ENCODE measurements around the gene USP13. TPM values are rescaled to one million over a fixed set of nuclear protein-coding genes. Genes with fewer than 3 reads are reported as not detected.

Gene USP13
- total and polyA plus RNA-seq, 2 of the 13 experiments (the other 11 are each of a cell fraction or from before 2014, with no cell fraction given), result 15.9 to 36.7 TPM

GRCh38 chr3:179826247-179826637 is 173.4 kb downstream of the USP13 start (continued):
- TF ChIP-seq ZFAT (CRISPR knock-in tag; conservative IDR thresholded peaks at IDR 0.05) (no peak), RCOR2 (CRISPR knock-in tag; IDR thresholded peaks at IDR 0.05) (no peak), HNRNPUL1 (IDR thresholded peaks at IDR 0.05; ENCODE audit: low read depth, low read length) (no peak), MAFG (CRISPR knock-in tag; IDR thresholded peaks at IDR 0.05) (no peak), ZNF274 (CRISPR knock-in tag; IDR thresholded peaks at IDR 0.05) (no peak), ZNF362 (CRISPR knock-in tag; IDR thresholded peaks at IDR 0.05; ENCODE audit: borderline replicate concordance) (no peak), REPIN1 (CRISPR knock-in tag; IDR thresholded peaks at IDR 0.05; ENCODE audit: borderline replicate concordance, low read depth) (no peak)

GRCh38 chr3:179828738-179829137 is 175.9 kb downstream of the USP13 start:
- Histone ChIP-seq H3K27me3 (ENCODE audit: control insufficient read depth in 1 of 2, insufficient read depth in 2 of 2, low read length in 2 of 2) (no peaks in the 10 kb centered on the region), H3K36me3 (replicated peaks in 1 of 2; ENCODE audit: control insufficient read depth in 1 of 2, insufficient read depth in 2 of 2, low read length in 2 of 2) (no peaks in the 10 kb centered on the region), H2AFZ (ENCODE audit: low read length) (no peak overlapping the region), H3K4me2 (ENCODE audit: low read depth, low read length) (no peak overlapping the region), H3K4me3 (replicated peaks in 1 of 3; ENCODE audit: insufficient read depth in 1 of 3, low read depth in 2 of 3, low read length in 3 of 3) (no peak overlapping the region), H4K20me1 (ENCODE audit: insufficient read depth, low read length) (no peaks in the 10 kb centered on the region), H3K27ac (ENCODE audit: extremely low read length, insufficient read depth, low read length) (no peak overlapping the region), H3K79me2 (ENCODE audit: insufficient read depth, low read length) (no peaks in the 10 kb centered on the region), H3K4me1 (ENCODE audit: insufficient read depth, low read length) (no peaks in the 10 kb centered on the region), H3K9ac (ENCODE audit: insufficient read depth, low read depth, low read length) (no peak overlapping the region), H3K9me3 (ENCODE audit: low read length) (no peaks in the 10 kb centered on the region)
- in situ Hi-C loops (cut with HindIII; ENCODE audit: extremely low pct_ligation_motif_present, low pct_unique_long_range_greater_than_20kb) (no loop called here), intact Hi-C loops (cut with micrococcal nuclease; ENCODE audit: unreplicated experiment) (no loop called here)
- TF ChIP-seq KLF11 (CRISPR knock-in tag; IDR thresholded peaks at IDR 0.05) (no peak), ZNF503 (CRISPR knock-in tag; IDR thresholded peaks at IDR 0.05) (no peak), HMGXB4 (CRISPR knock-in tag; IDR thresholded peaks at IDR 0.05; ENCODE audit: borderline replicate concordance in 1 of 2, low read depth in 1 of 2) (no peak), PTBP1 (IDR thresholded peaks at IDR 0.05; ENCODE audit: low read depth, low read length, poor library complexity, severe bottlenecking) (no peak), PAXIP1 (CRISPR knock-in tag; conservative IDR thresholded peaks at IDR 0.05) (no peak)
- ChIA-PET CTCF (ENCODE audit: low intra/inter-chr PET ratio, low total read pairs) (no interaction called here), POLR2A (no interaction called here)
- 0% methylated on average over 2 of the region's 2 CpGs for WGBS (ENCODE audit: low lambda C conversion rate)
- ATAC-seq (no peak), FAIRE-seq (no peak), DNase-seq (ENCODE audit: low spot score) (no peak)
- no TSS peak for BruUV-seq (replicated peaks)

Data from HepG2 (cell line).